ENCODE data around the gene NFIX. TPM values are rescaled to one million over a fixed set of nuclear protein-coding genes. Genes with fewer than 3 reads are reported as not detected.
A peak's percentile ranks its signal among the peaks of the same experiment; 100 is the strongest.

Gene NFIX
- total RNA-seq = 18.7 and 37.7 TPM in 2 replicates
- 8.7 and 9.8 TPM in 2 replicates for polyA plus RNA-seq
- polyA plus RNA-seq (2011; cell fraction: cytosol; rRNA removed) = 11.9 and 12.6 TPM in 2 replicates
- 8.6 and 11.6 TPM in 2 replicates for polyA plus RNA-seq (2011; cell fraction: nucleus; rRNA removed)
- 22.4 and 30.5 TPM in 2 replicates for polyA plus RNA-seq (2012)
- polyA minus RNA-seq = 7.3 and 7.7 TPM in 2 replicates
- polyA minus RNA-seq (2011; cell fraction: cytosol; rRNA and poly(A)+ RNA removed) = 1.3 TPM
- 5.5 and 7.2 TPM in 2 replicates for polyA minus RNA-seq (2011; cell fraction: nucleus; rRNA and poly(A)+ RNA removed)
- percentile 50 among the genes with signal in this experiment for Bru-seq, nascent RNA
- percentile 46 among the genes with signal in this experiment for BruChase-seq, experiment 1, labeled RNA remaining after a 6-hour chase
- BruChase-seq, experiment 2, labeled RNA remaining after a 2-hour chase = percentile 41 among the genes with signal in this experiment
- long read RNA-seq, partial matches to known transcripts = 1 of 2 reads
- long read RNA-seq, other reads (novel, unspliced or antisense) = 1 of 2 reads

DNA sequence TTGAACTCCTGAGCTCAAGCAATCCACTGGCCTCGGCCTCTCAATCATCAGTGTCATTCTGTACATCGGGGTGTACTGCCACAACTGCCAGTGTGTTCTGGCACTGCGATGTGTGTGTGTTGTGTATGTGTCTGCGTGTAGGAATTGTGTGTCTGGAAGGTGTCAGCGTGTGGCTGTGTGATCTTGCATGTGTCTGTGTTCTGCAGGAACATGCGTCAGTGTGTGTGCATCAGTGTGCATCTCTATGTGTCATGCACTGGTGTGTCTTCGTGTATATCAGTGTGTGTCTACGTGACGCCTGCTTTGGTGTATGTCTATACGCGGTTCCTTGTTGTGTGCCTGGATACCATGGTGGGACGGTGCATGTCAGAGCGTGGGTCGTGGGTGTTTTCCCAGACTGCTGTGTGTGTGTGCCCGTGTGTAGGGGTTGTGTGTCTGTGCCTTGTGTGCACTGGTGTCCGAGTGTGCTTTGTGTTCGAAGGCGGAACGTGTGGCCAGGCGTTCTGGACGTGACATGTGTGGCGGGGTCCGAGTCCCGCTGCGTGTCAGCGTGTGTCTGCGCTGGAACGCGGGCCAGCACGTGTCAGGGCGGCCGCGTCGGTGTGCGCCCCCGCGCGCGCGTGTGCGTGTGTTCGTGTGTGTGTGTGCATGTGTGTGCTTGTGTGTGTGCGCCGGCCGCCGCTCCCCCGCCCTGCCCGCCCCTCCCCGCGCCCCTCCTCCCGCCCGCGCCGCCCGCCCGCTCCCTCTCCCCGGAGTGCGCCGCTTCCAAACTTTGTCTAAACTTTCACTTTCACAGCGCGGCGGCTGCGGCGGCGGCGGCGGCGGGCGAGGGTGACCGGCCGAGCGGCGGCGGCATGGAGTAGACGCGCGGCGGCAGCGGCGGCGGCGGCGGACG lies at the start of gene NFIX:
TSS of gene NFIX (plus strand) at position 775 of the 895 bp plus-strand sequence. CDS start 363 bp downstream, outside the sequence.
- peak within 1 kb of the TSS; percentile 18 for H3K4me2 ChIP-seq (ENCODE audit: insufficient read depth, low read length)
- peak within 1 kb of the TSS; percentile 2 to 85 (median 36) for H3K4me3 ChIP-seq (replicated peaks in 1 of 3; ENCODE audit: insufficient read depth in 1 of 3, low read depth in 1 of 3, low read length in 3 of 3)
- no peak for TF ChIP-seq JUN (IDR thresholded peaks at IDR 0.05; ENCODE audit: borderline replicate concordance, insufficient read depth, insufficient read length, low read depth)
- TF ChIP-seq POLR2AphosphoS5 (IDR thresholded peaks at IDR 0.05; ENCODE audit: insufficient read depth, low read depth, low read length) = no peak
- TF ChIP-seq, protein P1, sequence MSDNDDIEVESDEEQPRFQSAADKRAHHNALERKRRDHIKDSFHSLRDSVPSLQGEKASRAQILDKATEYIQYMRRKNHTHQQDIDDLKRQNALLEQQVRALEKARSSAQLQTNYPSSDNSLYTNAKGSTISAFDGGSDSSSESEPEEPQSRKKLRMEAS (IDR thresholded peaks at IDR 0.05; ENCODE audit: insufficient read depth, insufficient read length) = peak; percentile 64
- no peak for TF ChIP-seq GATA2 (IDR thresholded peaks at IDR 0.05; ENCODE audit: insufficient read depth, insufficient read length, low read depth, low read length)
- TF ChIP-seq, protein P2, sequence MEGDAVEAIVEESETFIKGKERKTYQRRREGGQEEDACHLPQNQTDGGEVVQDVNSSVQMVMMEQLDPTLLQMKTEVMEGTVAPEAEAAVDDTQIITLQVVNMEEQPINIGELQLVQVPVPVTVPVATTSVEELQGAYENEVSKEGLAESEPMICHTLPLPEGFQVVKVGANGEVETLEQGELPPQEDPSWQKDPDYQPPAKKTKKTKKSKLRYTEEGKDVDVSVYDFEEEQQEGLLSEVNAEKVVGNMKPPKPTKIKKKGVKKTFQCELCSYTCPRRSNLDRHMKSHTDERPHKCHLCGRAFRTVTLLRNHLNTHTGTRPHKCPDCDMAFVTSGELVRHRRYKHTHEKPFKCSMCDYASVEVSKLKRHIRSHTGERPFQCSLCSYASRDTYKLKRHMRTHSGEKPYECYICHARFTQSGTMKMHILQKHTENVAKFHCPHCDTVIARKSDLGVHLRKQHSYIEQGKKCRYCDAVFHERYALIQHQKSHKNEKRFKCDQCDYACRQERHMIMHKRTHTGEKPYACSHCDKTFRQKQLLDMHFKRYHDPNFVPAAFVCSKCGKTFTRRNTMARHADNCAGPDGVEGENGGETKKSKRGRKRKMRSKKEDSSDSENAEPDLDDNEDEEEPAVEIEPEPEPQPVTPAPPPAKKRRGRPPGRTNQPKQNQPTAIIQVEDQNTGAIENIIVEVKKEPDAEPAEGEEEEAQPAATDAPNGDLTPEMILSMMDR (IDR thresholded peaks at IDR 0.05; ENCODE audit: extremely low read depth in 1 of 2, insufficient read depth in 1 of 2, low read depth in 1 of 2, low read length in 2 of 2) = no peak
- no peak for TF ChIP-seq FOS (IDR thresholded peaks at IDR 0.05; ENCODE audit: borderline replicate concordance, insufficient read depth, low read length)
- no peak within 1 kb of the TSS for H3K9ac ChIP-seq (replicated peaks; ENCODE audit: extremely low read depth, insufficient read depth, low read length)
- ChIA-PET CTCF (interaction anchor here (1.0 to 3.7 kb wide), 9 partner anchors 10 to 99 kb away, joined by 3 to 24 read pairs (median 4); no protein-coding TSS in a partner anchor), POLR2A (no interaction called here)
- H3K9me3 ChIP-seq (replicated peaks; ENCODE audit: control insufficient read depth, insufficient read depth, low read length) = no peaks in the 10 kb centered on the region
- H4K20me1 ChIP-seq (replicated peaks; ENCODE audit: control insufficient read depth, extremely low read depth, insufficient read depth, low read length) = no peaks in the 10 kb centered on the region
- H3K79me2 ChIP-seq (ENCODE audit: control insufficient read depth, insufficient read depth, low read length) = no peaks in the 10 kb centered on the region
- dilution Hi-C loops (cut with MboI; ENCODE audit: extremely low pct_ligation_motif_present, low sequenced_read_pairs) (no loop called here), intact Hi-C loops (cut with micrococcal nuclease) (no loop called here)
- peak within 1 kb of the TSS; percentile 51 for H2AFZ ChIP-seq (ENCODE audit: low read depth, low read length)
- no peak within 1 kb of the TSS for H3K27ac ChIP-seq (ENCODE audit: insufficient read depth, low read depth, low read length)
- BruUV-seq (replicated peaks) = no TSS peak
- DNase-seq (ENCODE audit: low read depth, low spot score) = peak; percentile 32
- H3K36me3 ChIP-seq (ENCODE audit: control insufficient read depth in 2 of 2, extremely low read depth in 1 of 2, insufficient read depth in 2 of 2, low read length in 2 of 2) = peaks cover 0 to 3% of the 10 kb centered on the region in 2 experiments
- FAIRE-seq = no peak
- peaks cover 5% of the 10 kb centered on the region for H3K4me1 ChIP-seq (ENCODE audit: control insufficient read depth, extremely low read depth, insufficient read depth, low read length)
- H3K9me1 ChIP-seq (replicated peaks; ENCODE audit: control insufficient read depth, extremely low read depth, insufficient read depth, low read length) = no peaks in the 10 kb centered on the region
- H3K27me3 ChIP-seq (ENCODE audit: control insufficient read depth in 2 of 2, insufficient read depth in 2 of 2, low read length in 2 of 2) = no peaks in the 10 kb centered on the region

Measured in endothelial cell of umbilical vein (primary cell).